K562 (cell line): ENCODE results near the gene GAK. TPM values are rescaled to one million over a fixed set of nuclear protein-coding genes. Genes with fewer than 3 reads are reported as not detected.

Source experiments
- ATAC-seq: fragments of 200-7000 bp; cut with Tn5 transposase; 3 replicates; pipeline ENCODE4 v1.9.1; 2020; ENCODE audit warnings: moderate library complexity
- BruUV-seq: library from RNA; stranded (reverse); fragments of 400-500 nt; replicated peaks from 2 replicates; lab custom pipeline; 2021; lab: Mats Ljungman, UMichigan
- CTCF ChIA-PET: fragments of 300-600 bp; formaldehyde crosslinking; extraction: SDS; loops from one replicate; lab custom pipeline; 2021; ENCODE audit warnings: low intra/inter-chr PET ratio; lab: Yijun Ruan, JAX
- POLR2A ChIA-PET: fragments of 300-600, 350-650 bp; sonication (Branson Sonifier 250); formaldehyde crosslinking; extraction: SDS; loops from one replicate; lab custom pipeline; 2021; ENCODE audit warnings: antibody characterized with exemption, inconsistent platforms; lab: Yijun Ruan, JAX
- DNase-seq, 4 experiments: peaks; one replicate each; pipeline versions ENCODE4 v3.0.0 to v3.0.0-alpha.2; 2011 to 2018; ENCODE audit warnings: low spot score in 3 of 4, mixed read lengths in 3 of 4; ENCODE audit errors: extremely low read depth in 1 of 4
- FAIRE-seq: peaks from 2 replicates; lab custom pipeline; 2011; peaks lifted over from hg19 to GRCh38; lab: Jason Lieb, UNC
- H2AFZ ChIP-seq: 2 replicates; pipeline ENCODE4 v1.6.0; 2011; ENCODE audit warnings: low read depth, low read length, control low read depth, inconsistent platforms
- H3K27ac ChIP-seq: fragments of 200-600 bp; 3 replicates; pipeline ENCODE4 v1.8.0; 2011; ENCODE audit warnings: low read depth, mild to moderate bottlenecking, control low read depth, inconsistent platforms, low read length, moderate library complexity, mixed read lengths; ENCODE audit errors: extremely low read depth
- H3K27me3 ChIP-seq, 2 experiments: fragments of 300-600 bp in 1 of 2; 2 replicates in 1 of 2; 3 replicates in 1 of 2; pipeline versions ENCODE4 v1.6.0 to v1.8.0; 2011; ENCODE audit warnings: inconsistent platforms in 2 of 2, low read length in 2 of 2, mild to moderate bottlenecking in 1 of 2, mixed read lengths in 1 of 2, moderate library complexity in 1 of 2; ENCODE audit not compliant: control insufficient read depth in 2 of 2, insufficient read depth in 2 of 2
- H3K36me3 ChIP-seq: fragments of 300-600 bp; 3 replicates; pipeline ENCODE4 v1.8.0; 2011; ENCODE audit warnings: mild to moderate bottlenecking, low read length, inconsistent platforms; ENCODE audit not compliant: control insufficient read depth, insufficient read depth
- H3K4me1 ChIP-seq, 2 experiments: fragments of 200-600 bp in 1 of 2; replicated peaks in 1 of 2; 2 replicates in 1 of 2; 3 replicates in 1 of 2; pipeline versions ENCODE4 v1.5.1 to v1.8.0; 2011; ENCODE audit warnings: inconsistent platforms in 2 of 2, low read length in 2 of 2, mild to moderate bottlenecking in 1 of 2, mixed read lengths in 1 of 2, moderate library complexity in 1 of 2; ENCODE audit not compliant: control insufficient read depth in 2 of 2, insufficient read depth in 2 of 2
- H3K4me2 ChIP-seq: 2 replicates; pipeline ENCODE4 v1.6.1; 2011; ENCODE audit warnings: low read length, control low read depth, inconsistent platforms, mixed read lengths; ENCODE audit not compliant: insufficient read depth
- H3K4me3 ChIP-seq: fragments of 200-600 bp; sonication (generic), shearing (Covaris generic); 2 replicates; pipeline ENCODE4 v1.5.1; 2016; ENCODE audit warnings: control low read depth, inconsistent platforms
- H3K79me2 ChIP-seq: fragments of 200-600 bp; 3 replicates; pipeline ENCODE4 v1.8.0; 2011; ENCODE audit warnings: low read length, inconsistent platforms; ENCODE audit not compliant: control insufficient read depth, insufficient read depth
- H3K9ac ChIP-seq, 2 experiments: 2 replicates each; pipeline versions ENCODE4 v1.6.0 to v1.6.1; 2011; ENCODE audit warnings: low read depth in 2 of 2, low read length in 2 of 2, control low read depth in 1 of 2, inconsistent platforms in 1 of 2, mild to moderate bottlenecking in 1 of 2, mixed read lengths in 1 of 2; ENCODE audit not compliant: insufficient read depth in 1 of 2
- H3K9me1 ChIP-seq: one replicate; pipeline ENCODE4 v1.6.0; 2011; ENCODE audit warnings: inconsistent platforms, mild to moderate bottlenecking, low read length, moderate library complexity; ENCODE audit not compliant: control insufficient read depth, insufficient read depth
- H3K9me3 ChIP-seq: replicated peaks from 2 replicates; pipeline ENCODE4 v1.5.1; 2011; ENCODE audit warnings: low read depth, low read length, inconsistent platforms; ENCODE audit not compliant: control insufficient read depth, insufficient read depth
- H4K20me1 ChIP-seq: replicated peaks from 2 replicates; pipeline ENCODE4 v1.6.1; 2011; ENCODE audit warnings: low read length, inconsistent platforms, mixed read lengths; ENCODE audit not compliant: control insufficient read depth, insufficient read depth
- FOXP4 ChIP-seq: sonication (generic); formaldehyde crosslinking; IDR thresholded peaks from 2 replicates; pipeline ENCODE4 v1.8.0; 2022; ENCODE audit warnings: mild to moderate bottlenecking, missing genetic modification reagents, borderline replicate concordance
- ZNF3 ChIP-seq: fragments of 250-450 bp; sonication (Bioruptor Pico); IDR thresholded peaks from 2 replicates; pipeline ENCODE4 v1.5.0; 2021; ENCODE audit warnings: mild to moderate bottlenecking, moderate library complexity
- ZNF707 ChIP-seq: fragments of 250-450 bp; sonication (Bioruptor Pico); conservative IDR thresholded peaks from 2 replicates; pipeline ENCODE4 v1.8.0; 2022; ENCODE audit warnings: inconsistent platforms, mild to moderate bottlenecking, moderate library complexity
- WGBS: fragments of 100-300 bp; shearing (Covaris generic); methylation state at CpG from one replicate; pipeline ENCODE4 v1.1.6; 2016; ENCODE audit warnings: low coverage, mixed read lengths; ENCODE audit not compliant: insufficient coverage; ENCODE audit errors: missing lambda C conversion rate; 5-methylcytosine and 5-hydroxymethylcytosine counted together
- in situ Hi-C: fragments of 300-500 bp; cut with MboI; formaldehyde crosslinking; loops from 4 replicates; pipeline ENCODE4 v1.15.0; 2018; ENCODE audit warnings: inconsistent platforms, mixed read lengths
- intact Hi-C: fragments of 100-400 bp; cut with micrococcal nuclease; formaldehyde crosslinking; loops from 2 replicates; pipeline ENCODE4 v1.14.2; 2022
- polyA plus RNA-seq, 8 experiments: library from polyadenylated mRNA; depleted of rRNA in 4 of 8; stranded (reverse) in 5 of 8; unstranded in 3 of 8; fragments of >200 nt; fragmentation: Nextera tagmentation in 2 of 8; fragmentation: Illumina TruSeq in 1 of 8; extraction: Ambion mirVana in 2 of 8; extraction: Trizol in 1 of 8; gene quantifications; 2 replicates each; pipeline versions ENCODE4 v1.2.1 to v1.2.3, GENCODE V29; 2011 to 2014; ENCODE audit warnings: inconsistent platforms in 1 of 8, missing spikeins in 1 of 8
- total RNA-seq, 7 experiments: library from RNA; depleted of rRNA in 6 of 7; stranded (reverse); fragments of >200 nt in 6 of 7; fragmentation: Illumina TruSeq in 2 of 7; extraction: Trizol in 2 of 7; gene quantifications; 2 replicates each; pipeline versions ENCODE4 v1.2.1 to v1.2.3, GENCODE V29; 2011 to 2021; ENCODE audit warnings: low replicate concordance in 1 of 7

Gene GAK
- total and polyA plus RNA-seq, 9 of the 15 experiments (the other 6 are each of a cell fraction or from before 2014, with no cell fraction given), result 1.3 to 102 (median 16.2) TPM

- Histone ChIP-seq H3K9me3 (no peaks in the 10 kb centered on the region; the same call in 1 of the 2 replicates), H3K36me3 (peaks cover 19% of the 10 kb centered on the region; the same call in 2 of the 3 replicates), H3K4me3 (no peak overlapping the region), H3K27me3 (no peaks in the 10 kb centered on the region), H3K4me2 (no peak overlapping the region), H2AFZ (no peak overlapping the region), H3K9ac (peak overlapping the region in 1 of 2 experiments; percentile 26; a peak in 1 of 4 replicates), H3K27ac (no peak overlapping the region), H4K20me1 (no peaks in the 10 kb centered on the region)
- intact Hi-C loops (no loop called here), in situ Hi-C loops (no loop called here)
- no peak for FAIRE-seq
- BruUV-seq, result no TSS peak
- POLR2A ChIA-PET, result interaction anchor here (0.5 to 0.7 kb wide), 2 partner anchors 14 to 85 kb away, joined by 3 to 4 read pairs; no protein-coding TSS in a partner anchor
- no peak for DNase-seq
- no peak for TF ChIP-seq FOXP4
- TF ChIP-seq ZNF707, result no peak
- TF ChIP-seq ZNF3 (CRISPR knock-in tag), result no peak
- TF ChIP-seq, all 486 proteins: peak for 0
- no peak for ATAC-seq
- Histone ChIP-seq H3K79me2 (no peaks in the 10 kb centered on the region), H3K4me1 (peaks cover 0 to 26% of the 10 kb centered on the region in 2 experiments; a peak in 2 of 5 replicates), H3K9me1 (no peaks in the 10 kb centered on the region)
- 65% methylated on average over 8 of the region's 9 CpGs for WGBS
- CTCF ChIA-PET, result no interaction called here
These were observed 86.8 kb downstream of the GAK start for GRCh38 chr4:845233-845835.
